ENCODE measurements around the gene REXO5. TPM values are rescaled to one million over a fixed set of nuclear protein-coding genes. Genes with fewer than 3 reads are reported as not detected.

Gene REXO5
- total and polyA plus RNA-seq, 12 donors: 2.0 to 6.9 (median 4.8) TPM

- ATAC-seq (peak in 3 of 8 donors; percentile 42 to 76 (median 55)), DNase-seq (no peak)
- Histone ChIP-seq H3K27me3 (no peaks in the 10 kb centered on the region), H3K4me1 (peaks cover 25 to 83% (median 78%) of the 10 kb centered on the region in 9 donors), H3K27ac (peak overlapping the region in 8 of 10 donors; percentile 45 to 80 (median 65)), H3K9me3 (no peaks in the 10 kb centered on the region), H3K4me3 (no peak overlapping the region), H3K36me3 (peaks cover 0 to 9% (median 0%) of the 10 kb centered on the region in 9 donors)
- no peak for TF ChIP-seq CTCF (IDR thresholded peaks at IDR 0.05)
- 49 to 67% methylated on average over 3 of the region's 3 CpGs for WGBS, 2 donors
- intact Hi-C loops (cut with DNase I): loop anchor here in 3 of 10 donors (5.0 kb wide), 1 partner anchor 36 kb away; the partner anchor contains the start of genes DCUN1D3 (in 3 of the 3) and LYRM1 (in 3 of the 3)
Measured at GRCh38 chr16:20866801-20867200, 60.5 kb downstream of the REXO5 start.

GRCh38 chr16:20867585-20867984 is 61.3 kb downstream of the REXO5 start:
- intact Hi-C loops (cut with DNase I): loop anchor here in 3 of 10 donors (5.0 kb wide), 1 partner anchor 35 kb away; the partner anchor contains the start of genes DCUN1D3 (in 3 of the 3) and LYRM1 (in 3 of the 3)
- Histone ChIP-seq H3K4me1 (peaks cover 25 to 84% (median 74%) of the 10 kb centered on the region in 9 donors), H3K36me3 (peaks cover 0 to under 1% (median 0%) of the 10 kb centered on the region in 9 donors), H3K27me3 (no peaks in the 10 kb centered on the region), H3K9me3 (no peaks in the 10 kb centered on the region), H3K4me3 (no peak overlapping the region), H3K27ac (peak overlapping the region in 8 of 10 donors; percentile 8 to 80 (median 65))
- no peak for TF ChIP-seq CTCF (IDR thresholded peaks at IDR 0.05)
- WGBS, 2 donors: 64 to 76% methylated on average over 2 of the region's 2 CpGs
- DNase-seq (no peak), ATAC-seq (peak in 1 of 8 donors; percentile 2)

- no peak overlapping the region for H3K4me3 ChIP-seq
Measured at GRCh38 chr16:20868890-20869289, 62.6 kb downstream of the REXO5 start.

More at GRCh38 chr16:20868890-20869289, 62.6 kb downstream of the REXO5 start:
- peak overlapping the region in 9 of 10 donors; percentile 33 to 71 (median 50) for H3K27ac ChIP-seq
- intact Hi-C loops (cut with DNase I): loop anchor here in 3 of 10 donors (5.0 kb wide), 1 partner anchor 33 kb away; the partner anchor contains the start of genes DCUN1D3 (in 3 of the 3) and LYRM1 (in 3 of the 3)
- no peaks in the 10 kb centered on the region for H3K9me3 ChIP-seq
- ATAC-seq: peak; percentile 90 to 96 (median 94)
- TF ChIP-seq CTCF (IDR thresholded peaks at IDR 0.05): no peak
- H3K4me1 ChIP-seq: peaks cover 25 to 97% (median 80%) of the 10 kb centered on the region in 9 donors
- peak; percentile 86 to 92 for DNase-seq
- 0 to 7% methylated on average over 3 of the region's 3 CpGs for WGBS, 2 donors
- H3K36me3 ChIP-seq: no peaks in the 10 kb centered on the region
- no peaks in the 10 kb centered on the region for H3K27me3 ChIP-seq
